Measurements from ENCODE around the gene MCCC2. TPM values are rescaled to one million over a fixed set of nuclear protein-coding genes. Genes with fewer than 3 reads are reported as not detected.

MCCC2 gene
- total RNA-seq, 1 experiment from 2014 or later, result 46.7 TPM

GRCh38 chr5:71621268-71621667 is 34.1 kb downstream of the MCCC2 start:
- no peak for DNase-seq (ENCODE audit: low spot score)
- CTCF ChIA-PET, result no interaction called here
- H3K27ac ChIP-seq (ENCODE audit: low read depth, low read length, poor library complexity, severe bottlenecking), result no peak overlapping the region
- POLR2A ChIA-PET (ENCODE audit: low non-redundant PET), result no interaction called here
- intact Hi-C loops (cut with micrococcal nuclease; ENCODE audit: unreplicated experiment), result no loop called here
- H3K27me3 ChIP-seq (replicated peaks; ENCODE audit: insufficient read depth, low read depth, low read length, poor library complexity), result no peaks in the 10 kb centered on the region
- H3K4me3 ChIP-seq (ENCODE audit: low read depth, low read length, poor library complexity, severe bottlenecking), result no peak overlapping the region
- H3K36me3 ChIP-seq (ENCODE audit: insufficient read depth, low read length, poor library complexity, severe bottlenecking), result no peaks in the 10 kb centered on the region
- TF ChIP-seq CTCF (conservative IDR thresholded peaks at IDR 0.05; ENCODE audit: low read depth, low read length) (no peak), EZH2 (IDR thresholded peaks at IDR 0.05; ENCODE audit: borderline replicate concordance, low read depth, low read length, poor library complexity, severe bottlenecking) (no peak)
- H3K9me3 ChIP-seq (ENCODE audit: low read depth, low read length, poor library complexity, severe bottlenecking), result no peaks in the 10 kb centered on the region
- H3K4me1 ChIP-seq (ENCODE audit: insufficient read depth, low read length, poor library complexity, severe bottlenecking), result no peaks in the 10 kb centered on the region
- no TSS peak for BruUV-seq (replicated peaks)

GRCh38 chr5:71621741-71622140 is 34.6 kb downstream of the MCCC2 start:
- intact Hi-C loops (cut with micrococcal nuclease; ENCODE audit: unreplicated experiment), result no loop called here
- H3K4me1 ChIP-seq (ENCODE audit: insufficient read depth, low read length, poor library complexity, severe bottlenecking), result no peaks in the 10 kb centered on the region
- no peak overlapping the region for H3K27ac ChIP-seq (ENCODE audit: low read depth, low read length, poor library complexity, severe bottlenecking)
- ChIA-PET POLR2A (ENCODE audit: low non-redundant PET) (interaction anchor here (0.7 kb wide), 1 partner anchor 36 kb away, joined by 3 read pairs; no protein-coding TSS in a partner anchor), CTCF (no interaction called here)
- H3K27me3 ChIP-seq (replicated peaks; ENCODE audit: insufficient read depth, low read depth, low read length, poor library complexity), result no peaks in the 10 kb centered on the region
- no peaks in the 10 kb centered on the region for H3K36me3 ChIP-seq (ENCODE audit: insufficient read depth, low read length, poor library complexity, severe bottlenecking)
- no TSS peak for BruUV-seq (replicated peaks)
- H3K4me3 ChIP-seq (ENCODE audit: low read depth, low read length, poor library complexity, severe bottlenecking), result no peak overlapping the region
- H3K9me3 ChIP-seq (ENCODE audit: low read depth, low read length, poor library complexity, severe bottlenecking), result no peaks in the 10 kb centered on the region
- TF ChIP-seq EZH2 (IDR thresholded peaks at IDR 0.05; ENCODE audit: borderline replicate concordance, low read depth, low read length, poor library complexity, severe bottlenecking) (no peak), CTCF (conservative IDR thresholded peaks at IDR 0.05; ENCODE audit: low read depth, low read length) (no peak)
- DNase-seq (ENCODE audit: low spot score), result no peak

GRCh38 chr5:71623221-71623794 is 36.2 kb downstream of the MCCC2 start:
- ChIA-PET CTCF (no interaction called here), POLR2A (ENCODE audit: low non-redundant PET) (no interaction called here)
- H3K27me3 ChIP-seq (replicated peaks; ENCODE audit: insufficient read depth, low read depth, low read length, poor library complexity), result no peaks in the 10 kb centered on the region
- H3K36me3 ChIP-seq (ENCODE audit: insufficient read depth, low read length, poor library complexity, severe bottlenecking), result no peaks in the 10 kb centered on the region
- H3K4me3 ChIP-seq (ENCODE audit: low read depth, low read length, poor library complexity, severe bottlenecking), result no peak overlapping the region
- BruUV-seq (replicated peaks), result no TSS peak
- H3K4me1 ChIP-seq (ENCODE audit: insufficient read depth, low read length, poor library complexity, severe bottlenecking), result no peaks in the 10 kb centered on the region
- TF ChIP-seq EZH2 (IDR thresholded peaks at IDR 0.05; ENCODE audit: borderline replicate concordance, low read depth, low read length, poor library complexity, severe bottlenecking) (no peak), CTCF (conservative IDR thresholded peaks at IDR 0.05; ENCODE audit: low read depth, low read length) (no peak)
- no peaks in the 10 kb centered on the region for H3K9me3 ChIP-seq (ENCODE audit: low read depth, low read length, poor library complexity, severe bottlenecking)
- intact Hi-C loops (cut with micrococcal nuclease; ENCODE audit: unreplicated experiment), result no loop called here
- no peak overlapping the region for H3K27ac ChIP-seq (ENCODE audit: low read depth, low read length, poor library complexity, severe bottlenecking)
- DNase-seq (ENCODE audit: low spot score), result no peak

All from A673 (cell line).